Breast epithelium (tissue), 3 donors: Measurements from ENCODE around the gene SYMPK.

Source experiments
- POLR2A ChIP-seq: fragments of 450-650 bp; IDR thresholded peaks from one replicate; pipeline ENCODE4 v1.6.1; 2016; ENCODE audit warnings: antibody characterized with exemption, mild to moderate bottlenecking, moderate library complexity
- TF ChIP-seq, protein P1 (sequence below), 3 donors: fragments of 450-650 bp; IDR thresholded peaks; one replicate each; pipeline ENCODE4 v1.5.1; 2016 to 2017; ENCODE audit warnings: antibody characterized with exemption in 3 of 3, mild to moderate bottlenecking in 3 of 3, moderate library complexity in 3 of 3

DNA sequence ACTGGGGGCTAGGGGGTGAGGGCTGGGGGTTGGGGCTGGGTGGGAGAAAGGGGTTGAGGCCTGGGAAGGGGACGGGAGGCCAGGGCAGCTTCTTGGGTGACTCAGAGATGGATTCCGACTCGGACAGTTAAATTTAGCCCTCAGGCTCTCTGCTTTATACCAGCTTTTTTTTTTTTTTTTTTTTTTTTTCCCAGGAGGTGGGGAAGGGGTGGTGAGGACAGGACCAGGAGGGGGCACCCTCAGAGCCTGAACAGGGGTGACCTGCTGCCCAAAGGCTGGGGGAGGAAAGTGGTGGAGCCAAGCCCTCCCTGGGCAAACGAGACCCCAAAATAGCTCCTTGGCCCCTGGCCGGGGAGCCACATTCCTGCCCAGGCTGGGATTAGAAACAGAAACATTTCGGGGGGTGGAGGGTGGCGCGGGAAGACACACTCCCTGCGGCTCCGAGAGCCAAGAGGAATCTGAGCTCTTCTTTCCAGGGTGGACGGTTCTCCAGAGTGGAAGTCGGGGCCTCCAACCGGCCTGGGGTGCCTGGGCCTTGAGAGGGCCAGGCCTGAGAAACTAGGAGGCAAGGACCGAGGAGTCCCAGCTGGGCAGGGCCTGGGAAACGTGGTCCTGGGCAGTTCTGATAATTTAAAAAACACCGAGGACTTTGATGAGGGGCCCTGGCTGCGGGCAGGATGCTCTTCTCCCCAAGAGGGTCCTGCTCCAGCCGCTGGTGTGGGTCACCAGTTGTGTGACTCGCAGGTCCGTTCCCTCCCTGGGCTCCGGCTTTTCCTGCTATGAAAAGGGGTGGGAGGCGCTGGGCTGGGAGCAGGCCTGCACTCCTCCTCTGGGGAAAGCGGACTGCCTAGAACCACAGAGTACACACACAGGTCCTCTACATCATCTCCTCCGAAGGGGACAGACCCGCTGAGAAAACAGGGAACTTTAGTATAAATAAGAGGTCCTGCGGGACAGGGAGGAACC, 79.8 kb downstream of the SYMPK start:
- TF ChIP-seq, protein P1, sequence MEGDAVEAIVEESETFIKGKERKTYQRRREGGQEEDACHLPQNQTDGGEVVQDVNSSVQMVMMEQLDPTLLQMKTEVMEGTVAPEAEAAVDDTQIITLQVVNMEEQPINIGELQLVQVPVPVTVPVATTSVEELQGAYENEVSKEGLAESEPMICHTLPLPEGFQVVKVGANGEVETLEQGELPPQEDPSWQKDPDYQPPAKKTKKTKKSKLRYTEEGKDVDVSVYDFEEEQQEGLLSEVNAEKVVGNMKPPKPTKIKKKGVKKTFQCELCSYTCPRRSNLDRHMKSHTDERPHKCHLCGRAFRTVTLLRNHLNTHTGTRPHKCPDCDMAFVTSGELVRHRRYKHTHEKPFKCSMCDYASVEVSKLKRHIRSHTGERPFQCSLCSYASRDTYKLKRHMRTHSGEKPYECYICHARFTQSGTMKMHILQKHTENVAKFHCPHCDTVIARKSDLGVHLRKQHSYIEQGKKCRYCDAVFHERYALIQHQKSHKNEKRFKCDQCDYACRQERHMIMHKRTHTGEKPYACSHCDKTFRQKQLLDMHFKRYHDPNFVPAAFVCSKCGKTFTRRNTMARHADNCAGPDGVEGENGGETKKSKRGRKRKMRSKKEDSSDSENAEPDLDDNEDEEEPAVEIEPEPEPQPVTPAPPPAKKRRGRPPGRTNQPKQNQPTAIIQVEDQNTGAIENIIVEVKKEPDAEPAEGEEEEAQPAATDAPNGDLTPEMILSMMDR (IDR thresholded peaks at IDR 0.05), result no peak
- TF ChIP-seq POLR2A, result no peak
